K562 (cell line): Measurements from ENCODE around the gene PMPCB. TPM values are rescaled to one million over a fixed set of nuclear protein-coding genes. Genes with fewer than 3 reads are reported as not detected.
A peak's percentile ranks its signal among the peaks of the same experiment; 100 is the strongest.
"Not testable (repeated sequence)": the region's sequence is repeated elsewhere in the genome, so short reads cannot be mapped to it uniquely, and the experiment has no call there.

Source experiments
- ATAC-seq: fragments of 200-7000 bp; cut with Tn5 transposase; 3 replicates; pipeline ENCODE4 v1.9.1; 2020; ENCODE audit warnings: moderate library complexity
- BruUV-seq: library from RNA; stranded (reverse); fragments of 400-500 nt; replicated peaks from 2 replicates; lab custom pipeline; 2021; lab: Mats Ljungman, UMichigan
- CTCF ChIA-PET: fragments of 300-600 bp; formaldehyde crosslinking; extraction: SDS; loops from one replicate; lab custom pipeline; 2021; ENCODE audit warnings: low intra/inter-chr PET ratio; lab: Yijun Ruan, JAX
- POLR2A ChIA-PET: fragments of 300-600, 350-650 bp; sonication (Branson Sonifier 250); formaldehyde crosslinking; extraction: SDS; loops from one replicate; lab custom pipeline; 2021; ENCODE audit warnings: antibody characterized with exemption, inconsistent platforms; lab: Yijun Ruan, JAX
- DNase-seq, 4 experiments: peaks; one replicate each; pipeline versions ENCODE4 v3.0.0 to v3.0.0-alpha.2; 2011 to 2018; ENCODE audit warnings: low spot score in 3 of 4, mixed read lengths in 3 of 4; ENCODE audit errors: extremely low read depth in 1 of 4
- FAIRE-seq: peaks from 2 replicates; lab custom pipeline; 2011; peaks lifted over from hg19 to GRCh38; lab: Jason Lieb, UNC
- H2AFZ ChIP-seq: 2 replicates; pipeline ENCODE4 v1.6.0; 2011; ENCODE audit warnings: low read depth, low read length, control low read depth, inconsistent platforms
- H3K27ac ChIP-seq: fragments of 200-600 bp; 3 replicates; pipeline ENCODE4 v1.8.0; 2011; ENCODE audit warnings: low read depth, mild to moderate bottlenecking, control low read depth, inconsistent platforms, low read length, moderate library complexity, mixed read lengths; ENCODE audit errors: extremely low read depth
- H3K27me3 ChIP-seq, 2 experiments: fragments of 300-600 bp in 1 of 2; 2 replicates in 1 of 2; 3 replicates in 1 of 2; pipeline versions ENCODE4 v1.6.0 to v1.8.0; 2011; ENCODE audit warnings: inconsistent platforms in 2 of 2, low read length in 2 of 2, mild to moderate bottlenecking in 1 of 2, mixed read lengths in 1 of 2, moderate library complexity in 1 of 2; ENCODE audit not compliant: control insufficient read depth in 2 of 2, insufficient read depth in 2 of 2
- H3K36me3 ChIP-seq: fragments of 300-600 bp; 3 replicates; pipeline ENCODE4 v1.8.0; 2011; ENCODE audit warnings: mild to moderate bottlenecking, low read length, inconsistent platforms; ENCODE audit not compliant: control insufficient read depth, insufficient read depth
- H3K4me1 ChIP-seq, 2 experiments: fragments of 200-600 bp in 1 of 2; replicated peaks in 1 of 2; 2 replicates in 1 of 2; 3 replicates in 1 of 2; pipeline versions ENCODE4 v1.5.1 to v1.8.0; 2011; ENCODE audit warnings: inconsistent platforms in 2 of 2, low read length in 2 of 2, mild to moderate bottlenecking in 1 of 2, mixed read lengths in 1 of 2, moderate library complexity in 1 of 2; ENCODE audit not compliant: control insufficient read depth in 2 of 2, insufficient read depth in 2 of 2
- H3K4me2 ChIP-seq: 2 replicates; pipeline ENCODE4 v1.6.1; 2011; ENCODE audit warnings: low read length, control low read depth, inconsistent platforms, mixed read lengths; ENCODE audit not compliant: insufficient read depth
- H3K4me3 ChIP-seq: fragments of 200-600 bp; sonication (generic), shearing (Covaris generic); 2 replicates; pipeline ENCODE4 v1.5.1; 2016; ENCODE audit warnings: control low read depth, inconsistent platforms
- H3K79me2 ChIP-seq: fragments of 200-600 bp; 3 replicates; pipeline ENCODE4 v1.8.0; 2011; ENCODE audit warnings: low read length, inconsistent platforms; ENCODE audit not compliant: control insufficient read depth, insufficient read depth
- H3K9ac ChIP-seq, 2 experiments: 2 replicates each; pipeline versions ENCODE4 v1.6.0 to v1.6.1; 2011; ENCODE audit warnings: low read depth in 2 of 2, low read length in 2 of 2, control low read depth in 1 of 2, inconsistent platforms in 1 of 2, mild to moderate bottlenecking in 1 of 2, mixed read lengths in 1 of 2; ENCODE audit not compliant: insufficient read depth in 1 of 2
- H3K9me1 ChIP-seq: one replicate; pipeline ENCODE4 v1.6.0; 2011; ENCODE audit warnings: inconsistent platforms, mild to moderate bottlenecking, low read length, moderate library complexity; ENCODE audit not compliant: control insufficient read depth, insufficient read depth
- H3K9me3 ChIP-seq: replicated peaks from 2 replicates; pipeline ENCODE4 v1.5.1; 2011; ENCODE audit warnings: low read depth, low read length, inconsistent platforms; ENCODE audit not compliant: control insufficient read depth, insufficient read depth
- H4K20me1 ChIP-seq: replicated peaks from 2 replicates; pipeline ENCODE4 v1.6.1; 2011; ENCODE audit warnings: low read length, inconsistent platforms, mixed read lengths; ENCODE audit not compliant: control insufficient read depth, insufficient read depth
- WGBS: fragments of 100-300 bp; shearing (Covaris generic); methylation state at CpG from one replicate; pipeline ENCODE4 v1.1.6; 2016; ENCODE audit warnings: low coverage, mixed read lengths; ENCODE audit not compliant: insufficient coverage; ENCODE audit errors: missing lambda C conversion rate; 5-methylcytosine and 5-hydroxymethylcytosine counted together
- in situ Hi-C: fragments of 300-500 bp; cut with MboI; formaldehyde crosslinking; loops from 4 replicates; pipeline ENCODE4 v1.15.0; 2018; ENCODE audit warnings: inconsistent platforms, mixed read lengths
- intact Hi-C: fragments of 100-400 bp; cut with micrococcal nuclease; formaldehyde crosslinking; loops from 2 replicates; pipeline ENCODE4 v1.14.2; 2022
- polyA plus RNA-seq, 8 experiments: library from polyadenylated mRNA; depleted of rRNA in 4 of 8; stranded (reverse) in 5 of 8; unstranded in 3 of 8; fragments of >200 nt; fragmentation: Nextera tagmentation in 2 of 8; fragmentation: Illumina TruSeq in 1 of 8; extraction: Ambion mirVana in 2 of 8; extraction: Trizol in 1 of 8; gene quantifications; 2 replicates each; pipeline versions ENCODE4 v1.2.1 to v1.2.3, GENCODE V29; 2011 to 2014; ENCODE audit warnings: inconsistent platforms in 1 of 8, missing spikeins in 1 of 8
- total RNA-seq, 7 experiments: library from RNA; depleted of rRNA in 6 of 7; stranded (reverse); fragments of >200 nt in 6 of 7; fragmentation: Illumina TruSeq in 2 of 7; extraction: Trizol in 2 of 7; gene quantifications; 2 replicates each; pipeline versions ENCODE4 v1.2.1 to v1.2.3, GENCODE V29; 2011 to 2021; ENCODE audit warnings: low replicate concordance in 1 of 7

Gene PMPCB
- total and polyA plus RNA-seq, 9 of the 15 experiments (the other 6 are each of a cell fraction or from before 2014, with no cell fraction given): 61.2 to 209 (median 105) TPM

- not testable (repeated sequence) for H3K4me3 ChIP-seq
Observed at GRCh38 chr7:103278195-103278594, 19.0 kb upstream of the PMPCB start.

GRCh38 chr7:103279636-103279962, 17.6 kb upstream of the PMPCB start:
- H3K27ac ChIP-seq, H4K20me1 ChIP-seq, CTCF ChIA-PET, H3K36me3 ChIP-seq, H3K9me1 ChIP-seq, H3K9me3 ChIP-seq, H3K79me2 ChIP-seq, BruUV-seq, FAIRE-seq, intact Hi-C loops, in situ Hi-C loops, H3K27me3 ChIP-seq, POLR2A ChIA-PET: not testable (repeated sequence)
- ATAC-seq: peak; percentile 65
- peak overlapping the region; percentile 10 for H3K4me2 ChIP-seq
- WGBS: 27% methylated on average over 12 of the region's 12 CpGs
- H3K9ac ChIP-seq: peak overlapping the region in 1 of 2 experiments; percentile 75; a peak in 1 of 4 replicates
- peak overlapping the region; percentile 44 for H2AFZ ChIP-seq
- H3K4me1 ChIP-seq: peaks cover 0 to 14% of the 10 kb centered on the region in 2 experiments; a peak in 2 of 5 replicates
- H3K4me3 ChIP-seq: peak overlapping the region; percentile 25
- peak in 1 of 4 experiments; percentile 16 for DNase-seq

More at GRCh38 chr7:103278195-103278594, 19.0 kb upstream of the PMPCB start:
- intact Hi-C loops, H3K9me1 ChIP-seq, POLR2A ChIA-PET, DNase-seq, H3K9ac ChIP-seq, CTCF ChIA-PET, H3K36me3 ChIP-seq, H3K9me3 ChIP-seq, H2AFZ ChIP-seq, H3K4me2 ChIP-seq, H3K27ac ChIP-seq, H3K27me3 ChIP-seq, FAIRE-seq, in situ Hi-C loops, H4K20me1 ChIP-seq, BruUV-seq, ATAC-seq, H3K79me2 ChIP-seq: not testable (repeated sequence)
- WGBS: 17% methylated on average over 2 of the region's 2 CpGs
- peaks cover 0 to 14% of the 10 kb centered on the region in 2 experiments; a peak in 2 of 5 replicates for H3K4me1 ChIP-seq
